Kidney epithelial cell (primary cell): ENCODE measurements around the gene ZCCHC7. TPM values are rescaled to one million over a fixed set of nuclear protein-coding genes. Genes with fewer than 3 reads are reported as not detected.

Experiments used
- DNase-seq: peaks from one replicate; pipeline ENCODE4 v3.0.0-alpha.2; 2010; ENCODE audit warnings: low read depth
- H3K27me3 ChIP-seq: 2 replicates; pipeline ENCODE4 v1.6.0; 2011; ENCODE audit warnings: low read length; ENCODE audit not compliant: control insufficient read depth, insufficient read depth
- H3K36me3 ChIP-seq: 2 replicates; pipeline ENCODE4 v1.5.1; 2011; ENCODE audit warnings: low read length; ENCODE audit not compliant: control insufficient read depth, insufficient read depth
- H3K4me3 ChIP-seq: 2 replicates; pipeline ENCODE4 v1.5.1; 2011; ENCODE audit warnings: low read depth, mild to moderate bottlenecking, control low read depth, low read length
- CTCF ChIP-seq: IDR thresholded peaks from 2 replicates; pipeline ENCODE4 v1.5.1; 2011; ENCODE audit warnings: mild to moderate bottlenecking, moderate library complexity, low read length, control low read depth, inconsistent platforms; ENCODE audit not compliant: insufficient read depth, poor library complexity, severe bottlenecking
- total RNA-seq: library from RNA; depleted of rRNA; stranded (reverse); fragments of >200 nt; gene quantifications from 2 replicates; pipeline ENCODE4 v1.2.3, GENCODE V29; 2015

Gene ZCCHC7
- total RNA-seq, 1 donor from 2014 or later = 18.0 TPM

GRCh38 chr9:37342493-37342892 lies 222.1 kb downstream of the ZCCHC7 start:
- no peak for DNase-seq
- Histone ChIP-seq H3K36me3 (no peaks in the 10 kb centered on the region), H3K4me3 (no peak overlapping the region), H3K27me3 (no peaks in the 10 kb centered on the region)
- TF ChIP-seq CTCF = no peak

GRCh38 chr9:37342895-37343294 lies 222.5 kb downstream of the ZCCHC7 start:
- TF ChIP-seq CTCF = no peak
- H3K4me3 ChIP-seq = no peak overlapping the region
- H3K36me3 ChIP-seq = no peaks in the 10 kb centered on the region
- DNase-seq = no peak
- no peaks in the 10 kb centered on the region for H3K27me3 ChIP-seq

GRCh38 chr9:37343724-37344123 lies 223.3 kb downstream of the ZCCHC7 start:
- Histone ChIP-seq H3K27me3 (no peaks in the 10 kb centered on the region), H3K4me3 (no peak overlapping the region), H3K36me3 (no peaks in the 10 kb centered on the region)
- no peak for DNase-seq
- no peak for TF ChIP-seq CTCF

GRCh38 chr9:37345038-37345437 lies 224.7 kb downstream of the ZCCHC7 start:
- no peak for TF ChIP-seq CTCF
- Histone ChIP-seq H3K4me3 (no peak overlapping the region), H3K36me3 (no peaks in the 10 kb centered on the region), H3K27me3 (no peaks in the 10 kb centered on the region)
- no peak for DNase-seq

- no peak for TF ChIP-seq CTCF
- DNase-seq = no peak
- Histone ChIP-seq H3K36me3 (no peaks in the 10 kb centered on the region), H3K27me3 (no peaks in the 10 kb centered on the region), H3K4me3 (no peak overlapping the region)
Observed at GRCh38 chr9:37348917-37349316, 228.5 kb downstream of the ZCCHC7 start.

GRCh38 chr9:37350486-37351190 lies 230.3 kb downstream of the ZCCHC7 start:
- no peaks in the 10 kb centered on the region for H3K36me3 ChIP-seq
- H3K4me3 ChIP-seq = no peak overlapping the region
- DNase-seq = no peak
- no peaks in the 10 kb centered on the region for H3K27me3 ChIP-seq
- no peak for TF ChIP-seq CTCF
